Activated T-helper 1 cell treated with anti-CD3 and anti-CD28 coated beads, Interleukin-12 subunit alpha, Interleukin-12 subunit beta, Interleukin-2, Interleukin-4 antibody, amounts not matched to agents 30 ng/mL and 10 ng/mL and 1 ng/mL, durations not matched to agents 14 hours and 24 hours and 36 hours (primary cell): ENCODE results near the gene SNTG2. TPM values are rescaled to one million over a fixed set of nuclear protein-coding genes. Genes with fewer than 3 reads are reported as not detected.
"Not testable (repeated sequence)": the region's sequence is repeated elsewhere in the genome, so short reads cannot be mapped to it uniquely, and the experiment has no call there.

Experiments
- DNase-seq: peaks from one replicate; pipeline ENCODE4 v3.0.0; 2021; ENCODE audit warnings: low spot score
- H3K27ac Mint-ChIP-seq: one replicate; pipeline ENCODE4 v1.8.0; 2021; ENCODE audit warnings: mild to moderate bottlenecking, mixed read lengths
- H3K27me3 Mint-ChIP-seq: one replicate; pipeline ENCODE4 v1.8.0; 2022; ENCODE audit warnings: mild to moderate bottlenecking, moderate library complexity, mixed read lengths; ENCODE audit not compliant: insufficient read depth
- H3K36me3 Mint-ChIP-seq: one replicate; pipeline ENCODE4 v1.8.0; 2021; ENCODE audit warnings: low read depth, mixed read lengths
- H3K4me1 Mint-ChIP-seq: one replicate; pipeline ENCODE4 v1.8.0; 2021; ENCODE audit warnings: low read depth, mixed read lengths
- H3K4me3 Mint-ChIP-seq: one replicate; pipeline ENCODE4 v1.8.0; 2021; ENCODE audit warnings: mild to moderate bottlenecking, moderate library complexity, mixed read lengths
- H3K9me3 Mint-ChIP-seq: one replicate; pipeline ENCODE4 v1.8.0; 2021; ENCODE audit warnings: mixed read lengths
- intact Hi-C: fragments of 100-400 bp; cut with micrococcal nuclease; formaldehyde crosslinking; loops from one replicate; pipeline ENCODE4 v1.15.1; 2024
- total RNA-seq: library from RNA; stranded (reverse); gene quantifications from 2 replicates; pipeline ENCODE4 v1.2.3, GENCODE V29; 2022

SNTG2 gene
- total RNA-seq, 1 donor from 2014 or later = not detected

GRCh38 chr2:1390118-1390517 lies 439.5 kb downstream of the SNTG2 start:
- H3K36me3 Mint-ChIP-seq, H3K27ac Mint-ChIP-seq, H3K9me3 Mint-ChIP-seq, H3K4me1 Mint-ChIP-seq, H3K4me3 Mint-ChIP-seq, H3K27me3 Mint-ChIP-seq, intact Hi-C loops, DNase-seq: not testable (repeated sequence)

GRCh38 chr2:1393321-1393720 lies 442.7 kb downstream of the SNTG2 start:
- no peak for DNase-seq
- intact Hi-C loops = no loop called here
- Mint-ChIP-seq H3K36me3 (no peaks in the 10 kb centered on the region), H3K27me3 (no peaks in the 10 kb centered on the region), H3K4me3 (no peak overlapping the region), H3K9me3 (no peaks in the 10 kb centered on the region), H3K27ac (no peak overlapping the region), H3K4me1 (no peaks in the 10 kb centered on the region)

GRCh38 chr2:1394709-1395408 lies 444.2 kb downstream of the SNTG2 start:
- Mint-ChIP-seq H3K27me3 (peaks cover 2% of the 10 kb centered on the region), H3K27ac (no peak overlapping the region), H3K4me1 (peaks cover 3% of the 10 kb centered on the region), H3K9me3 (no peaks in the 10 kb centered on the region), H3K36me3 (no peaks in the 10 kb centered on the region), H3K4me3 (no peak overlapping the region)
- intact Hi-C loops = no loop called here
- DNase-seq = no peak

- Mint-ChIP-seq H3K27ac (no peak overlapping the region), H3K36me3 (no peaks in the 10 kb centered on the region), H3K27me3 (peaks cover 2% of the 10 kb centered on the region), H3K9me3 (peaks cover 4% of the 10 kb centered on the region), H3K4me3 (no peak overlapping the region), H3K4me1 (peaks cover 4% of the 10 kb centered on the region)
- DNase-seq = no peak
- intact Hi-C loops = no loop called here
Measured at GRCh38 chr2:1397350-1397749, 446.7 kb downstream of the SNTG2 start.

GRCh38 chr2:1398191-1398590 lies 447.5 kb downstream of the SNTG2 start:
- no peak overlapping the region for H3K27ac Mint-ChIP-seq
- H3K36me3 Mint-ChIP-seq = no peaks in the 10 kb centered on the region
- intact Hi-C loops = no loop called here
- H3K4me3 Mint-ChIP-seq = no peak overlapping the region
- H3K9me3 Mint-ChIP-seq = peaks cover 6% of the 10 kb centered on the region
- peaks cover 4% of the 10 kb centered on the region for H3K4me1 Mint-ChIP-seq
- no peak for DNase-seq
- peaks cover 4% of the 10 kb centered on the region for H3K27me3 Mint-ChIP-seq

GRCh38 chr2:1400943-1401735 lies 450.5 kb downstream of the SNTG2 start:
- Mint-ChIP-seq H3K36me3 (no peaks in the 10 kb centered on the region), H3K9me3 (peaks cover 10% of the 10 kb centered on the region), H3K27ac (no peak overlapping the region), H3K27me3 (peaks cover 4% of the 10 kb centered on the region), H3K4me1 (peaks cover 4% of the 10 kb centered on the region), H3K4me3 (no peak overlapping the region)
- DNase-seq = no peak
- intact Hi-C loops = no loop called here

- Mint-ChIP-seq H3K4me1 (peaks cover 4% of the 10 kb centered on the region), H3K9me3 (peaks cover 10% of the 10 kb centered on the region), H3K36me3 (no peaks in the 10 kb centered on the region), H3K4me3 (no peak overlapping the region), H3K27me3 (peaks cover 6% of the 10 kb centered on the region), H3K27ac (no peak overlapping the region)
- intact Hi-C loops = no loop called here
- DNase-seq = no peak
Measured at GRCh38 chr2:1402064-1402463, 451.4 kb downstream of the SNTG2 start.

- Mint-ChIP-seq H3K4me3 (no peak overlapping the region), H3K27ac (no peak overlapping the region), H3K4me1 (peaks cover 4% of the 10 kb centered on the region), H3K36me3 (no peaks in the 10 kb centered on the region), H3K9me3 (peaks cover 10% of the 10 kb centered on the region), H3K27me3 (peaks cover 6% of the 10 kb centered on the region)
- no peak for DNase-seq
- intact Hi-C loops = no loop called here
Measured at GRCh38 chr2:1403565-1403964, 452.9 kb downstream of the SNTG2 start.

GRCh38 chr2:1405124-1405523 lies 454.5 kb downstream of the SNTG2 start:
- no peaks in the 10 kb centered on the region for H3K4me1 Mint-ChIP-seq
- no peak overlapping the region for H3K4me3 Mint-ChIP-seq
- H3K36me3 Mint-ChIP-seq = no peaks in the 10 kb centered on the region
- no peak for DNase-seq
- H3K9me3 Mint-ChIP-seq = peaks cover 10% of the 10 kb centered on the region
- intact Hi-C loops = no loop called here
- peaks cover 4% of the 10 kb centered on the region for H3K27me3 Mint-ChIP-seq
- no peak overlapping the region for H3K27ac Mint-ChIP-seq

- no peaks in the 10 kb centered on the region for H3K4me1 Mint-ChIP-seq
- H3K27ac Mint-ChIP-seq = no peak overlapping the region
- peaks cover 10% of the 10 kb centered on the region for H3K9me3 Mint-ChIP-seq
- intact Hi-C loops = no loop called here
- H3K36me3 Mint-ChIP-seq = no peaks in the 10 kb centered on the region
- H3K27me3 Mint-ChIP-seq = peaks cover 4% of the 10 kb centered on the region
- DNase-seq = no peak
- H3K4me3 Mint-ChIP-seq = no peak overlapping the region
Measured at GRCh38 chr2:1405967-1406366, 455.3 kb downstream of the SNTG2 start.

- no peak overlapping the region for H3K4me3 Mint-ChIP-seq
- no peaks in the 10 kb centered on the region for H3K36me3 Mint-ChIP-seq
- peaks cover 10% of the 10 kb centered on the region for H3K9me3 Mint-ChIP-seq
- H3K27me3 Mint-ChIP-seq = peaks cover 4% of the 10 kb centered on the region
- no peak overlapping the region for H3K27ac Mint-ChIP-seq
- intact Hi-C loops = no loop called here
- DNase-seq = no peak
- no peaks in the 10 kb centered on the region for H3K4me1 Mint-ChIP-seq
Measured at GRCh38 chr2:1406434-1406833, 455.8 kb downstream of the SNTG2 start.

- no peak overlapping the region for H3K27ac Mint-ChIP-seq
- no peak overlapping the region for H3K4me3 Mint-ChIP-seq
- H3K9me3 Mint-ChIP-seq = peaks cover 4% of the 10 kb centered on the region
- H3K27me3 Mint-ChIP-seq = peaks cover 2% of the 10 kb centered on the region
- H3K4me1 Mint-ChIP-seq = no peaks in the 10 kb centered on the region
- DNase-seq = no peak
- no peaks in the 10 kb centered on the region for H3K36me3 Mint-ChIP-seq
- intact Hi-C loops = no loop called here
Measured at GRCh38 chr2:1407950-1408675, 457.5 kb downstream of the SNTG2 start.

- Mint-ChIP-seq H3K27ac (no peak within 1 kb of the TSS), H3K4me1 (no peaks in the 10 kb centered on the region), H3K27me3 (no peaks in the 10 kb centered on the region), H3K4me3 (no peak within 1 kb of the TSS), H3K36me3 (no peaks in the 10 kb centered on the region), H3K9me3 (no peaks in the 10 kb centered on the region)
- no peak for DNase-seq
- intact Hi-C loops = no loop called here
Measured at GRCh38 chr2:1413156-1413710, 462.6 kb downstream of the SNTG2 start, which contains the start of gene TPO. Gene TPO (plus strand): TSS chr2:1413463. CDS start chr2:1414409, 946 bp downstream.
